Measurements from ENCODE around the gene SEC14L2. TPM values are rescaled to one million over a fixed set of nuclear protein-coding genes. Genes with fewer than 3 reads are reported as not detected.
A peak's percentile ranks its signal among the peaks of the same experiment; 100 is the strongest.

Gene SEC14L2
- total and polyA plus RNA-seq, 2 of the 8 experiments (the other 6 are each of a cell fraction or from before 2014, with no cell fraction given), result 2.8 to 3.2 TPM

- H2BK20ac ChIP-seq (ENCODE audit: low read length), result no peak overlapping the region
- peaks cover 0 to 2% (median 0%) of the 10 kb centered on the region in 4 experiments; a peak in 1 of 7 replicates for H3K4me1 ChIP-seq (replicated peaks in 1 of 4; ENCODE audit: control insufficient read depth in 3 of 4, insufficient read depth in 4 of 4, low read length in 3 of 4)
- H3K27ac ChIP-seq (ENCODE audit: low read depth, low read length), result no peak overlapping the region
- H2BK15ac ChIP-seq (ENCODE audit: low read length), result no peak overlapping the region
- H2BK5ac ChIP-seq (ENCODE audit: low read depth, low read length), result no peak overlapping the region
- peaks cover 0 to 7% (median 2%) of the 10 kb centered on the region in 4 experiments; a peak in 3 of 8 replicates for H3K36me3 ChIP-seq (ENCODE audit: control insufficient read depth in 2 of 4, insufficient read depth in 4 of 4, low read length in 3 of 4)
- no peak overlapping the region for H2AK5ac ChIP-seq (ENCODE audit: low read depth, low read length)
- no peak overlapping the region for H4K5ac ChIP-seq (ENCODE audit: insufficient read length, low read depth, low read length)
- no peak overlapping the region; a peak in 1 of 7 replicates for H3K9ac ChIP-seq (replicated peaks in 1 of 4; ENCODE audit: extremely low read depth in 1 of 4, low read depth in 3 of 4, low read length in 3 of 4)
- no peak overlapping the region for H2BK120ac ChIP-seq (replicated peaks; ENCODE audit: low read depth, low read length)
- peaks cover 3 to 6% of the 10 kb centered on the region in 2 experiments for H4K20me1 ChIP-seq (replicated peaks in 1 of 2; ENCODE audit: control insufficient read depth in 1 of 2, insufficient read depth in 2 of 2, low read length in 2 of 2)
- DNase-seq (ENCODE audit: low read depth in 1 of 2, low spot score in 2 of 2) (no peak), FAIRE-seq (no peak)
- no peaks in the 10 kb centered on the region for H3K23me2 ChIP-seq (ENCODE audit: low read depth, low read length)
- H3K4ac ChIP-seq (replicated peaks; ENCODE audit: insufficient read length, low read depth, low read length), result peak overlapping the region; percentile 95
- no peak overlapping the region for H3K18ac ChIP-seq (ENCODE audit: extremely low read depth, low read length)
- H3K27me3 ChIP-seq (replicated peaks in 1 of 4; ENCODE audit: control insufficient read depth in 3 of 4, extremely low read depth in 1 of 4, insufficient read depth in 3 of 4, low read length in 3 of 4), result no peaks in the 10 kb centered on the region; a peak in 1 of 7 replicates
- no peak overlapping the region for H3K23ac ChIP-seq (ENCODE audit: insufficient read length)
- no peaks in the 10 kb centered on the region for H3K9me3 ChIP-seq (ENCODE audit: insufficient read depth in 2 of 2, low read depth in 1 of 2, low read length in 1 of 2)
- H3K79me2 ChIP-seq (ENCODE audit: control insufficient read depth in 1 of 2, insufficient read depth in 2 of 2, low read length in 2 of 2), result no peaks in the 10 kb centered on the region
- H3K14ac ChIP-seq (ENCODE audit: insufficient read length), result no peak overlapping the region
- no peak overlapping the region for H3K4me2 ChIP-seq (ENCODE audit: insufficient read depth in 1 of 2, low read depth in 2 of 2, low read length in 2 of 2)
- ChIA-PET POLR2A (ENCODE audit: partially characterized antibody) (interaction anchor here (0.7 to 11.8 kb wide), 4 partner anchors 11 to 28 kb away, joined by 3 to 129 read pairs (median 3); partner anchors contain the start of genes CCDC157, RNF215 and SF3A1), CTCF (ENCODE audit: partially characterized antibody) (interaction anchor here (1.0 to 6.3 kb wide), 5 partner anchors 12 to 87 kb away, joined by 3 to 28 read pairs (median 8); partner anchors contain the start of genes CASTOR1 and RNF215)
- H4K91ac ChIP-seq (replicated peaks; ENCODE audit: insufficient read length, low read length), result no peak overlapping the region
- H3K79me1 ChIP-seq (ENCODE audit: low read depth, low read length), result no peaks in the 10 kb centered on the region
- WGBS, 2 experiments (ENCODE audit: extremely low coverage in 1 of 2, insufficient coverage in 1 of 2, insufficient read length in 1 of 2, insufficient replicate concordance in 2 of 2, low coverage in 1 of 2, low lambda C conversion rate in 2 of 2, missing lambda C conversion rate in 1 of 2), result 91% methylated on average over 13 of the region's 13 CpGs; no CpG with 5 or more reads in 1 of the 2 experiments
- no peak overlapping the region for H2BK12ac ChIP-seq (ENCODE audit: low read depth, low read length)
- no peak overlapping the region; the same call in 1 of the 2 replicates for H4K8ac ChIP-seq (ENCODE audit: extremely low read depth, insufficient read depth, low read length)
- H3K56ac ChIP-seq (replicated peaks; ENCODE audit: insufficient read length, low read depth, low read length), result no peak overlapping the region
- TF ChIP-seq NRF1 (IDR thresholded peaks at IDR 0.05; ENCODE audit: low read depth, low read length) (no peak), POLR2AphosphoS5 (IDR thresholded peaks at IDR 0.05; ENCODE audit: low read depth, low read length) (no peak), POU5F1 (IDR thresholded peaks at IDR 0.05; ENCODE audit: low read depth, low read length) (no peak), TBP (IDR thresholded peaks at IDR 0.05; ENCODE audit: low read depth, low read length) (no peak)
- no peak overlapping the region for H3K4me3 ChIP-seq (ENCODE audit: extremely low read depth in 1 of 4, insufficient read depth in 2 of 4, low read depth in 3 of 4, low read length in 4 of 4)
- no peak overlapping the region for H2AFZ ChIP-seq (ENCODE audit: low read length)
These were observed 21.4 kb upstream of the SEC14L2 start for GRCh38 chr22:30375312-30375849.
